WERI-Rb-1 (cell line): ENCODE measurements around the gene IL22RA1.

Experiments used
- DNase-seq: peaks from one replicate; pipeline ENCODE4 v3.0.0-alpha.2; 2020
- H3K27ac ChIP-seq: fragments of 250-450 bp; sonication (Bioruptor Pico); 2 replicates; pipeline ENCODE4 v1.5.1; 2020; ENCODE audit warnings: mild to moderate bottlenecking, moderate library complexity
- H3K27me3 ChIP-seq: fragments of 250-450 bp; sonication (Bioruptor Pico); 2 replicates; pipeline ENCODE4 v1.5.1; 2021; ENCODE audit warnings: mild to moderate bottlenecking, low read depth, moderate library complexity; ENCODE audit not compliant: insufficient read depth, severe bottlenecking
- H3K36me3 ChIP-seq: fragments of 250-450 bp; sonication (Bioruptor Pico); 2 replicates; pipeline ENCODE4 v1.5.1; 2020; ENCODE audit warnings: mild to moderate bottlenecking, moderate library complexity
- H3K4me3 ChIP-seq: 2 replicates; pipeline ENCODE4 v1.5.1; 2011; ENCODE audit warnings: low read depth, mild to moderate bottlenecking, control low read depth, low read length
- H3K9me3 ChIP-seq: fragments of 250-450 bp; sonication (Bioruptor Pico); 2 replicates; pipeline ENCODE4 v1.5.1; 2021; ENCODE audit warnings: mild to moderate bottlenecking, moderate library complexity; ENCODE audit not compliant: severe bottlenecking
- TF ChIP-seq, protein P1 (sequence below): IDR thresholded peaks from 2 replicates; pipeline ENCODE4 v1.5.1; 2011; ENCODE audit warnings: low read depth, mild to moderate bottlenecking, control low read depth, inconsistent platforms, low read length

IL22RA1 gene

DNA sequence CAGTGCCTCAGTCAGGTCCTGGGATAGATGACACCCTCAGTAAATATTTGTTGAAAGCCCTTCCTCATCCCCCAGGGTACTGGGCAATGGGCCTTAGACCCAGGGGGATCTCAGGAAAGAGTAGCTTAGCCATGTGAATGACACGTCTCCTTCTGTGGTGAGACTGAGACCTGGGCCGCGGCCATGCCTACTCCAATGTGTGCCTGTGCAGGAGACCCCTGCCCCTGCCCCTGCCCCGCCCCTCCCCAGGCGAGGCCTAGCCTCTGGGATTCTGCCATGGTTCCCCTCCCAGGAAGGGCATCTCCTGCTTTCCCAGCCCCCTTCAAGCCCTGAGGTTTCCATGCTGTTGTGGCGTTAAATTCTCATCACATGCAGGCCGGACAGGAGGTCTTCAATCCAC lies 38.1 kb downstream of the IL22RA1 start:
- TF ChIP-seq, protein P1, sequence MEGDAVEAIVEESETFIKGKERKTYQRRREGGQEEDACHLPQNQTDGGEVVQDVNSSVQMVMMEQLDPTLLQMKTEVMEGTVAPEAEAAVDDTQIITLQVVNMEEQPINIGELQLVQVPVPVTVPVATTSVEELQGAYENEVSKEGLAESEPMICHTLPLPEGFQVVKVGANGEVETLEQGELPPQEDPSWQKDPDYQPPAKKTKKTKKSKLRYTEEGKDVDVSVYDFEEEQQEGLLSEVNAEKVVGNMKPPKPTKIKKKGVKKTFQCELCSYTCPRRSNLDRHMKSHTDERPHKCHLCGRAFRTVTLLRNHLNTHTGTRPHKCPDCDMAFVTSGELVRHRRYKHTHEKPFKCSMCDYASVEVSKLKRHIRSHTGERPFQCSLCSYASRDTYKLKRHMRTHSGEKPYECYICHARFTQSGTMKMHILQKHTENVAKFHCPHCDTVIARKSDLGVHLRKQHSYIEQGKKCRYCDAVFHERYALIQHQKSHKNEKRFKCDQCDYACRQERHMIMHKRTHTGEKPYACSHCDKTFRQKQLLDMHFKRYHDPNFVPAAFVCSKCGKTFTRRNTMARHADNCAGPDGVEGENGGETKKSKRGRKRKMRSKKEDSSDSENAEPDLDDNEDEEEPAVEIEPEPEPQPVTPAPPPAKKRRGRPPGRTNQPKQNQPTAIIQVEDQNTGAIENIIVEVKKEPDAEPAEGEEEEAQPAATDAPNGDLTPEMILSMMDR: no peak
- no peak overlapping the region for H3K4me3 ChIP-seq
- no peaks in the 10 kb centered on the region for H3K9me3 ChIP-seq
- no peaks in the 10 kb centered on the region for H3K27me3 ChIP-seq
- no peak overlapping the region for H3K27ac ChIP-seq
- no peaks in the 10 kb centered on the region for H3K36me3 ChIP-seq
- DNase-seq: no peak

DNA sequence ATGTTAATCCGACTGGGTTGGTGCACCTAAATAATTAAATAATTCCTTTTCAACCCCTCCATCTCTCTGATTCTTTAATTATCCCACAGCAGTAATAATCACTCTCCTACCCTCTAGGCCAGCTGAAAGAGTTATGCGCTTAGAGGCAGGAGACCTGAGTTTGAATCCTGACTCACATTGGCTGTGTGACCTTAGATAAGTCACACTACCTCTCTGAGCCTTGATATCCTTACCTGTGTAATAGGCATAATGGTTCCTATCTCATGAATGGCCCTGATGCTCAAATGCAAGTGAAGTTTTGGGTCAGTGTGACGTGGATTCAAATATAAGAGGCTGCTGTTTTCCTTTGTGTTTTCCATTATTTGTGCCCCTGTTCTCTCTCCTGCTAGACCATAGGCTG lies 39.1 kb downstream of the IL22RA1 start:
- TF ChIP-seq, protein P1: no peak
- H3K27ac ChIP-seq: no peak overlapping the region
- H3K27me3 ChIP-seq: no peaks in the 10 kb centered on the region
- DNase-seq: no peak
- H3K36me3 ChIP-seq: no peaks in the 10 kb centered on the region
- H3K4me3 ChIP-seq: no peak overlapping the region
- no peaks in the 10 kb centered on the region for H3K9me3 ChIP-seq

DNA sequence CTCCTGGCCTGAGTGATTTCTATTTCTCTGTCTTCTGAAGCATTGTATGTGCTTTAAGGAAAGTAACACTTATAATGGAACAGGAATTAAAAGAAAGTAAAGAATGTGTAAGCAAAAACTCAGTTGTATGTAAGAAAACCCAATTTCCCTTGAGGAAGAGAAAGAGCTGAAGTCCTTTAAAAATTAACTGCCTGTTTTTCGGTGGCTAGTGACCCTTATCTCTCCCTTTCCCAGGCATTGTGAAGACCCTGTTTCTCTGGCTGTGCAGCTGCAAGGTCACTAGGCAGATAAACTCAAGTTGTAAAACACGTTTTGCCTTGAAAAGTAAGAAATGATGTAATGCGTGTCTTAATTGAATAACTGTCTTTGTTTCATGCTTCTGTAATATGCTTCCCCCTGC lies 39.5 kb downstream of the IL22RA1 start:
- no peaks in the 10 kb centered on the region for H3K27me3 ChIP-seq
- H3K27ac ChIP-seq: no peak overlapping the region
- no peak for DNase-seq
- H3K9me3 ChIP-seq: no peaks in the 10 kb centered on the region
- no peaks in the 10 kb centered on the region for H3K36me3 ChIP-seq
- no peak overlapping the region for H3K4me3 ChIP-seq
- TF ChIP-seq, protein P1: no peak

DNA sequence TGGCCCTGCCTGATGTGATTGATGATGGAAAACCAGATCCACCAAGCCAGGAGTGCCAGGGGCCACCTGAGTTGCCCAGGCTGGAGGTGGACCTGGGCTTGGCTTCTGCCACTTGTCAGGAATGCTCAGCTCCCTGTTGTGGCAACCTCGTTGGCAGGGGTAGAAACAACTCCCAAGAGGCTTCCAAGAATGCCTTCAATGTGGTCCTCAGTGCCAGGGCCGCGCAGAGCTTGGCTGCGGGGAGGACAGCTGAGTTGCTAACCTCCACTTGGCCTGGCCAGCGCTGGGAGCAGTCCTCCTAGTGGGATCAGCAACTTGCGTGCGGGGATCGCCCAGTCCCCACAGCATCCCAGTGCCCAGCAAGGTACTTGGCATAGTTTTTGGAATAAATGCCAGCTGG lies 40.0 kb downstream of the IL22RA1 start:
- H3K4me3 ChIP-seq: no peak overlapping the region
- H3K27ac ChIP-seq: no peak overlapping the region
- DNase-seq: no peak
- H3K9me3 ChIP-seq: no peaks in the 10 kb centered on the region
- TF ChIP-seq, protein P1: no peak
- no peaks in the 10 kb centered on the region for H3K36me3 ChIP-seq
- no peaks in the 10 kb centered on the region for H3K27me3 ChIP-seq

DNA sequence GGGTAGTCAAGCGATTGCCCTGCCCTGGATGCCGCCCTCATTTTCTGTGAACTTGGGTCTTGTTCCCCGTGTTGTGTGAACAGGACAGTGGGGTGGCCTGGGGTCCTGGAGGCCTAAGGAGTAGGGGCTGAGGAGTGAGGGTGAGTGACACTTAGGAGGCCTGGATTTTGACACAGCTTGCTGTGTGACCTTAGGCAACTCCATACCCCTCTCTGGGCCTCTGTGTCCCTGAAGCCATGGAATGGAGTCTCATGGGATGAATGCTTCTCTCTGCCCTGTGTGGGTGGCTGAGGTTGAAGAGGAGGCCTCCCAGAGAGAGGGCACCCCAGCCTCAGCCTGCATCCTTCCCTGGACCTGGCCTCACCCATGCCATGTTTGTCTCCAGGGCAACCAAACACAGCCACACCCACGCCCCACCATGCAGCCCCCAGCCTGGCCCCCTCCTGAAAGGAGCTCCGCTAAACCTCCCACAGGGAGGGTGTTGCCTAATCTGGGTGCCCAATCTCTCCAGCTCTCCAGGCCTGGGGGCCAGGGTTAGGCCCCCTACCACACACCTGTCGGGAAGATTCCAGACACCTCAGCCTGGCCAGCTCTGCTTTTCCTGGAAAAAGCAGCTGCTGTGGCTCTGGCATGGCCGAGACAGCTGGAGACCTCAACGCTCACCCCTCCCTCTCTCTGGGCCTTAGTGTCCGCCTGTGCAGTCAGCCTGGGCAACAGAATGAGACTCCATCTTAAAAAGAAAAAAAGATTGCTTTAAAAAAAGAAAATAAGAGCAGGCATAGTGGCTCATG lies 40.9 kb downstream of the IL22RA1 start:
- Histone ChIP-seq H3K36me3 (no peaks in the 10 kb centered on the region), H3K27me3 (no peaks in the 10 kb centered on the region), H3K9me3 (no peaks in the 10 kb centered on the region), H3K4me3 (no peak overlapping the region), H3K27ac (no peak overlapping the region)
- TF ChIP-seq, protein P1: no peak
- no peak for DNase-seq
